K562 (cell line): ENCODE results near the gene ST6GAL1. TPM values are rescaled to one million over a fixed set of nuclear protein-coding genes. Genes with fewer than 3 reads are reported as not detected.
A peak's percentile ranks its signal among the peaks of the same experiment; 100 is the strongest.

ENCODE experiments used
- CBX8 ChIP-seq: fragments of 200-600 bp; sonication (generic); IDR thresholded peaks from 2 replicates; pipeline ENCODE4 v1.6.1; 2012; ENCODE audit warnings: borderline replicate concordance, mixed run types, low read depth, mild to moderate bottlenecking, moderate library complexity, mixed read lengths, low read length, control low read depth, inconsistent platforms; ENCODE audit not compliant: poor library complexity, severe bottlenecking; ENCODE audit errors: extremely low read depth
- CEBPG ChIP-seq, 3 experiments: fragments of 200-800 bp in 1 of 3; sonication (Bioruptor generic) in 1 of 3; sonication (generic) in 1 of 3; formaldehyde crosslinking in 1 of 3; IDR thresholded peaks in 2 of 3; conservative IDR thresholded peaks in 1 of 3; 2 replicates each; pipeline versions ENCODE4 v1.6.1 to v1.8.0; 2016 to 2022; ENCODE audit warnings: missing compliant biosample characterization in 2 of 3, missing genetic modification characterization in 2 of 3, mild to moderate bottlenecking in 1 of 3, missing genetic modification reagents in 1 of 3
- ILF3 ChIP-seq: fragments of 450-650 bp; IDR thresholded peaks from 2 replicates; pipeline ENCODE4 v1.6.1; 2018; ENCODE audit warnings: antibody characterized with exemption, mild to moderate bottlenecking, moderate library complexity, borderline replicate concordance
- polyA plus RNA-seq, 8 experiments: library from polyadenylated mRNA; depleted of rRNA in 4 of 8; stranded (reverse) in 5 of 8; unstranded in 3 of 8; fragments of >200 nt; fragmentation: Nextera tagmentation in 2 of 8; fragmentation: Illumina TruSeq in 1 of 8; extraction: Ambion mirVana in 2 of 8; extraction: Trizol in 1 of 8; gene quantifications; 2 replicates each; pipeline versions ENCODE4 v1.2.1 to v1.2.3, GENCODE V29; 2011 to 2014; ENCODE audit warnings: inconsistent platforms in 1 of 8, missing spikeins in 1 of 8
- total RNA-seq, 7 experiments: library from RNA; depleted of rRNA in 6 of 7; stranded (reverse); fragments of >200 nt in 6 of 7; fragmentation: Illumina TruSeq in 2 of 7; extraction: Trizol in 2 of 7; gene quantifications; 2 replicates each; pipeline versions ENCODE4 v1.2.1 to v1.2.3, GENCODE V29; 2011 to 2021; ENCODE audit warnings: low replicate concordance in 1 of 7
- TF ChIP-seq, protein P1 (sequence below), 2 experiments: fragments of 450-650 bp; IDR thresholded peaks; 2 replicates each; pipeline ENCODE4 v1.6.1; 2016
- TF ChIP-seq, protein P2 (sequence below): fragments of 450-650 bp; formaldehyde crosslinking; conservative IDR thresholded peaks from 2 replicates; pipeline ENCODE4 v1.4.0; 2022; ENCODE audit warnings: mild to moderate bottlenecking, missing genetic modification characterization
- TF ChIP-seq, protein P3 (sequence below): fragments of 250-450 bp; sonication (Bioruptor Pico); IDR thresholded peaks from 2 replicates; pipeline ENCODE4 v1.4.0; 2020

The ST6GAL1 gene
- total and polyA plus RNA-seq, 9 of the 15 experiments (the other 6 are each of a cell fraction or from before 2014, with no cell fraction given): 31.9 to 145 (median 71.0) TPM

DNA sequence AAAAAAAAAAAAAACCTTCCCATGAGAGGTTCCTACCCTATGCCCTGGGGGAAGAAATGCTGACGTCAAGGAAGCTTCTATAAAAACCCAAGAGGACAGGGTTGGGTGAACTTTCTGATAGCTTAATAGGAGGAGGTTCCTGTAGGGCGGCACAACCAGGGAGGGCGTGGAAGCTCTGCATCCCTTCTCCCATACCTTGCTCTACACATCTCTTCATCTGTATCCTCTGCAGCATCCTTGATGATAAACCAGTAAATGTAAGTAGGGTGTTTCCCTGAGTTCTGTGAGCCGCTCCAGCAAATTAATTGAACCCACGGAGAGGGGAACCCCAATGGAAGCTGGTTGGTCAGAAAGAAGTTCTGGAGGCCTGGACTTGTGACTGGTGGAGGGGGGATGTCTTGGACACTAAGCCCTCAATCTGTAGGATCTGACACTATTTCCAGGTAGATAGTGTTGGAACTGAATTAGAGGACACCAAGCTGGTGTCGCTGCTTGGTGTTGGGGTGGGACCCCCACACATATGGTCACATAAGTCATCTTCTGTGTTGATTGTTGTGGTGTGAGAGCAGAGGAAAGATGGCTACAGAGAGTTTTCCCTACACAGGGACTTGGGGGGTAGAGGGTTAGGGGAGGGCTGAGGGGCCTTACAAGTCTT, 91.5 kb downstream of the ST6GAL1 start (continued):
- TF ChIP-seq, protein P1, sequence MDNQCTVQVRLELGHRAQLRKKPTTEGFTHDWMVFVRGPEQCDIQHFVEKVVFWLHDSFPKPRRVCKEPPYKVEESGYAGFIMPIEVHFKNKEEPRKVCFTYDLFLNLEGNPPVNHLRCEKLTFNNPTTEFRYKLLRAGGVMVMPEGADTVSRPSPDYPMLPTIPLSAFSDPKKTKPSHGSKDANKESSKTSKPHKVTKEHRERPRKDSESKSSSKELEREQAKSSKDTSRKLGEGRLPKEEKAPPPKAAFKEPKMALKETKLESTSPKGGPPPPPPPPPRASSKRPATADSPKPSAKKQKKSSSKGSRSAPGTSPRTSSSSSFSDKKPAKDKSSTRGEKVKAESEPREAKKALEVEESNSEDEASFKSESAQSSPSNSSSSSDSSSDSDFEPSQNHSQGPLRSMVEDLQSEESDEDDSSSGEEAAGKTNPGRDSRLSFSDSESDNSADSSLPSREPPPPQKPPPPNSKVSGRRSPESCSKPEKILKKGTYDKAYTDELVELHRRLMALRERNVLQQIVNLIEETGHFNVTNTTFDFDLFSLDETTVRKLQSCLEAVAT (IDR thresholded peaks at IDR 0.05): 0 out of 4 replicates have a peak, but pooled peaks of 1 of the 2 experiments have one; percentile 12
- TF ChIP-seq, protein P2, sequence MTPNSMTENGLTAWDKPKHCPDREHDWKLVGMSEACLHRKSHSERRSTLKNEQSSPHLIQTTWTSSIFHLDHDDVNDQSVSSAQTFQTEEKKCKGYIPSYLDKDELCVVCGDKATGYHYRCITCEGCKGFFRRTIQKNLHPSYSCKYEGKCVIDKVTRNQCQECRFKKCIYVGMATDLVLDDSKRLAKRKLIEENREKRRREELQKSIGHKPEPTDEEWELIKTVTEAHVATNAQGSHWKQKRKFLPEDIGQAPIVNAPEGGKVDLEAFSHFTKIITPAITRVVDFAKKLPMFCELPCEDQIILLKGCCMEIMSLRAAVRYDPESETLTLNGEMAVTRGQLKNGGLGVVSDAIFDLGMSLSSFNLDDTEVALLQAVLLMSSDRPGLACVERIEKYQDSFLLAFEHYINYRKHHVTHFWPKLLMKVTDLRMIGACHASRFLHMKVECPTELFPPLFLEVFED (CRISPR knock-in tag): 0 out of 2 replicates have a peak, but pooled peaks have one; percentile 22
- TF ChIP-seq ILF3: no peak
- TF ChIP-seq, protein P3, sequence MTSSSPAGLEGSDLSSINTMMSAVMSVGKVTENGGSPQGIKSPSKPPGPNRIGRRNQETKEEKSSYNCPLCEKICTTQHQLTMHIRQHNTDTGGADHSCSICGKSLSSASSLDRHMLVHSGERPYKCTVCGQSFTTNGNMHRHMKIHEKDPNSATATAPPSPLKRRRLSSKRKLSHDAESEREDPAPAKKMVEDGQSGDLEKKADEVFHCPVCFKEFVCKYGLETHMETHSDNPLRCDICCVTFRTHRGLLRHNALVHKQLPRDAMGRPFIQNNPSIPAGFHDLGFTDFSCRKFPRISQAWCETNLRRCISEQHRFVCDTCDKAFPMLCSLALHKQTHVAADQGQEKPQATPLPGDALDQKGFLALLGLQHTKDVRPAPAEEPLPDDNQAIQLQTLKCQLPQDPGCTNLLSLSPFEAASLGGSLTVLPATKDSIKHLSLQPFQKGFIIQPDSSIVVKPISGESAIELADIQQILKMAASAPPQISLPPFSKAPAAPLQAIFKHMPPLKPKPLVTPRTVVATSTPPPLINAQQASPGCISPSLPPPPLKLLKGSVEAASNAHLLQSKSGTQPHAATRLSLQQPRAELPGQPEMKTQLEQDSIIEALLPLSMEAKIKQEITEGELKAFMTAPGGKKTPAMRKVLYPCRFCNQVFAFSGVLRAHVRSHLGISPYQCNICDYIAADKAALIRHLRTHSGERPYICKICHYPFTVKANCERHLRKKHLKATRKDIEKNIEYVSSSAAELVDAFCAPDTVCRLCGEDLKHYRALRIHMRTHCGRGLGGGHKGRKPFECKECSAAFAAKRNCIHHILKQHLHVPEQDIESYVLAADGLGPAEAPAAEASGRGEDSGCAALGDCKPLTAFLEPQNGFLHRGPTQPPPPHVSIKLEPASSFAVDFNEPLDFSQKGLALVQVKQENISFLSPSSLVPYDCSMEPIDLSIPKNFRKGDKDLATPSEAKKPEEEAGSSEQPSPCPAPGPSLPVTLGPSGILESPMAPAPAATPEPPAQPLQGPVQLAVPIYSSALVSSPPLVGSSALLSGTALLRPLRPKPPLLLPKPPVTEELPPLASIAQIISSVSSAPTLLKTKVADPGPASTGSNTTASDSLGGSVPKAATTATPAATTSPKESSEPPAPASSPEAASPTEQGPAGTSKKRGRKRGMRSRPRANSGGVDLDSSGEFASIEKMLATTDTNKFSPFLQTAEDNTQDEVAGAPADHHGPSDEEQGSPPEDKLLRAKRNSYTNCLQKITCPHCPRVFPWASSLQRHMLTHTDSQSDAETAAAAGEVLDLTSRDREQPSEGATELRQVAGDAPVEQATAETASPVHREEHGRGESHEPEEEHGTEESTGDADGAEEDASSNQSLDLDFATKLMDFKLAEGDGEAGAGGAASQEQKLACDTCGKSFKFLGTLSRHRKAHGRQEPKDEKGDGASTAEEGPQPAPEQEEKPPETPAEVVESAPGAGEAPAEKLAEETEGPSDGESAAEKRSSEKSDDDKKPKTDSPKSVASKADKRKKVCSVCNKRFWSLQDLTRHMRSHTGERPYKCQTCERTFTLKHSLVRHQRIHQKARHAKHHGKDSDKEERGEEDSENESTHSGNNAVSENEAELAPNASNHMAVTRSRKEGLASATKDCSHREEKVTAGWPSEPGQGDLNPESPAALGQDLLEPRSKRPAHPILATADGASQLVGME (CRISPR knock-in tag): no peak
- TF ChIP-seq CBX8: no peak
- peak; percentile 7; the same call in 1 of the 2 replicates for TF ChIP-seq CEBPG (CRISPR knock-in tag; IDR thresholded peaks at IDR 0.05)
- no peak for TF ChIP-seq CEBPG (tag; conservative IDR thresholded peaks at IDR 0.05 in 1 of 2, IDR thresholded peaks at IDR 0.05 in 1 of 2)
